IMR-90 (cell line): ENCODE measurements around the gene ROBO2. TPM values are rescaled to one million over a fixed set of nuclear protein-coding genes. Genes with fewer than 3 reads are reported as not detected.

Experiments
- ATAC-seq: fragments of 200-7000 bp; cut with Tn5 transposase; 2 replicates; pipeline ENCODE4 v1.9.1; 2020; ENCODE audit warnings: low read depth, mild to moderate bottlenecking, moderate library complexity
- BruUV-seq: library from RNA; stranded (reverse); fragments of 400-500 nt; replicated peaks from 2 replicates; lab custom pipeline; 2021; lab: Mats Ljungman, UMichigan
- CTCF ChIA-PET: fragments of 300-600 bp; formaldehyde crosslinking; extraction: SDS; loops from one replicate; lab custom pipeline; 2021; ENCODE audit warnings: antibody characterized with exemption; lab: Yijun Ruan, JAX
- POLR2A ChIA-PET: fragments of 300-600 bp; sonication (Branson Sonifier 250); formaldehyde crosslinking; loops from one replicate; lab custom pipeline; 2022; ENCODE audit warnings: antibody characterized with exemption; ENCODE audit not compliant: unreplicated experiment; lab: Charles Lee
- DNase-seq: peaks from one replicate; pipeline ENCODE4 v3.0.0; 2013
- H2AFZ ChIP-seq: replicated peaks from 2 replicates; pipeline ENCODE3; 2013; ENCODE audit warnings: low read length, mild to moderate bottlenecking; ENCODE audit not compliant: poor library complexity
- H2AK5ac ChIP-seq: 2 replicates; pipeline ENCODE4 v1.6.1; 2013; ENCODE audit warnings: low read depth, low read length, inconsistent platforms
- H2AK9ac ChIP-seq: replicated peaks from 2 replicates; pipeline ENCODE3; 2013; ENCODE audit warnings: mild to moderate bottlenecking, low read depth, low read length, moderate library complexity; ENCODE audit not compliant: poor library complexity
- H2BK120ac ChIP-seq: 2 replicates; pipeline ENCODE4 v1.6.1; 2013; ENCODE audit warnings: low read depth, low read length, inconsistent platforms
- H2BK15ac ChIP-seq: 3 replicates; pipeline ENCODE4 v1.6.1; 2013; ENCODE audit warnings: low read depth, low read length, inconsistent platforms
- H2BK20ac ChIP-seq: 2 replicates; pipeline ENCODE4 v1.6.1; 2013; ENCODE audit warnings: low read depth, mild to moderate bottlenecking, inconsistent platforms, low read length, moderate library complexity
- H2BK5ac ChIP-seq: 2 replicates; pipeline ENCODE4 v1.6.1; 2013; ENCODE audit warnings: mild to moderate bottlenecking, low read depth, low read length, inconsistent platforms; ENCODE audit not compliant: poor library complexity, severe bottlenecking
- H3K14ac ChIP-seq: replicated peaks from 2 replicates; pipeline ENCODE4 v1.6.1; 2013; ENCODE audit warnings: low read depth, low read length, inconsistent platforms
- H3K18ac ChIP-seq: 2 replicates; pipeline ENCODE4 v1.6.1; 2013; ENCODE audit warnings: low read depth, low read length, control low read depth
- H3K23ac ChIP-seq: 2 replicates; pipeline ENCODE4 v1.6.1; 2013; ENCODE audit warnings: low read depth, low read length, inconsistent platforms
- H3K27ac ChIP-seq: 2 replicates; pipeline ENCODE4 v1.5.1; 2013; ENCODE audit warnings: mild to moderate bottlenecking, control low read depth, low read length; ENCODE audit not compliant: insufficient read depth
- H3K27me3 ChIP-seq: 2 replicates; pipeline ENCODE4 v1.6.1; 2013; ENCODE audit warnings: low read length; ENCODE audit not compliant: control insufficient read depth, insufficient read depth
- H3K36me3 ChIP-seq: 2 replicates; pipeline ENCODE4 v1.6.1; 2013; ENCODE audit warnings: low read length, mixed read lengths; ENCODE audit not compliant: control insufficient read depth, insufficient read depth
- H3K4ac ChIP-seq: 2 replicates; pipeline ENCODE4 v1.6.1; 2013; ENCODE audit warnings: low read depth, low read length, inconsistent platforms
- H3K4me1 ChIP-seq: 2 replicates; pipeline ENCODE4 v1.6.1; 2013; ENCODE audit warnings: low read length, mixed read lengths; ENCODE audit not compliant: control insufficient read depth, insufficient read depth
- H3K4me2 ChIP-seq: 2 replicates; pipeline ENCODE4 v1.6.1; 2013; ENCODE audit warnings: low read depth, mild to moderate bottlenecking, control low read depth, low read length, moderate library complexity
- H3K4me3 ChIP-seq: 2 replicates; pipeline ENCODE4 v1.5.1; 2013; ENCODE audit warnings: low read depth, mild to moderate bottlenecking, control low read depth, low read length, moderate library complexity; ENCODE audit not compliant: insufficient read depth
- H3K56ac ChIP-seq: 2 replicates; pipeline ENCODE4 v1.6.1; 2013; ENCODE audit warnings: low read length, inconsistent platforms; ENCODE audit not compliant: insufficient read depth; ENCODE audit errors: extremely low read depth
- H3K79me1 ChIP-seq, 2 experiments: 2 replicates each; pipeline ENCODE4 v1.6.1; 2013; ENCODE audit warnings: low read length in 2 of 2, inconsistent platforms in 1 of 2, low read depth in 1 of 2
- H3K9ac ChIP-seq: 2 replicates; pipeline ENCODE4 v1.6.1; 2013; ENCODE audit warnings: low read depth, low read length, control low read depth
- H3K9me1 ChIP-seq: 2 replicates; pipeline ENCODE4 v1.6.1; 2013; ENCODE audit warnings: low read length, inconsistent platforms; ENCODE audit not compliant: insufficient read depth
- H3K9me3 ChIP-seq: 2 replicates; pipeline ENCODE4 v1.6.1; 2013; ENCODE audit warnings: low read length; ENCODE audit not compliant: control insufficient read depth, insufficient read depth
- H4K20me1 ChIP-seq: 2 replicates; pipeline ENCODE4 v1.6.1; 2013; ENCODE audit warnings: low read length, inconsistent platforms; ENCODE audit not compliant: insufficient read depth
- H4K5ac ChIP-seq: 2 replicates; pipeline ENCODE4 v1.6.1; 2013; ENCODE audit warnings: mild to moderate bottlenecking, low read depth, low read length, control low read depth
- H4K8ac ChIP-seq, 2 experiments: 2 replicates each; pipeline ENCODE4 v1.6.1; 2013; ENCODE audit warnings: low read depth in 2 of 2, low read length in 2 of 2, control low read depth in 1 of 2, inconsistent platforms in 1 of 2
- H4K91ac ChIP-seq: 2 replicates; pipeline ENCODE4 v1.6.1; 2013; ENCODE audit warnings: low read depth, low read length, inconsistent platforms; ENCODE audit not compliant: insufficient read depth
- BHLHE40 ChIP-seq: fragments of 150-350 bp; IDR thresholded peaks from 2 replicates; pipeline ENCODE4 v1.6.1; 2016; ENCODE audit warnings: mild to moderate bottlenecking, low read depth, low read length
- CEBPB ChIP-seq: IDR thresholded peaks from 2 replicates; pipeline ENCODE4 v1.6.1; 2012; ENCODE audit warnings: low read depth, low read length, improper control_type of control experiment
- CHD1 ChIP-seq: IDR thresholded peaks from 2 replicates; pipeline ENCODE4 v1.6.1; 2012; ENCODE audit warnings: low read depth, low read length, improper control_type of control experiment
- CTCF ChIP-seq: conservative IDR thresholded peaks from 2 replicates; pipeline ENCODE4 v1.5.1; 2012; ENCODE audit warnings: mild to moderate bottlenecking, low read depth, low read length, improper control_type of control experiment
- ELK1 ChIP-seq: fragments of 150-350 bp; IDR thresholded peaks from 2 replicates; pipeline ENCODE4 v1.6.1; 2016; ENCODE audit warnings: low read depth, mild to moderate bottlenecking, low read length, moderate library complexity, borderline replicate concordance
- FOS ChIP-seq: fragments of 150-350 bp; IDR thresholded peaks from 2 replicates; pipeline ENCODE4 v1.6.1; 2016; ENCODE audit warnings: low read depth, low read length
- MAFK ChIP-seq: IDR thresholded peaks from 2 replicates; pipeline ENCODE4 v1.6.1; 2012; ENCODE audit warnings: low read depth, low read length, improper control_type of control experiment
- MAZ ChIP-seq: IDR thresholded peaks from 2 replicates; pipeline ENCODE4 v1.6.1; 2012; ENCODE audit warnings: low read depth, mild to moderate bottlenecking, low read length, improper control_type of control experiment, moderate library complexity, borderline replicate concordance
- MXI1 ChIP-seq: IDR thresholded peaks from 2 replicates; pipeline ENCODE4 v1.6.1; 2012; ENCODE audit warnings: low read depth, mild to moderate bottlenecking, low read length, moderate library complexity, borderline replicate concordance
- NFE2L2 ChIP-seq: fragments of 150-350 bp; IDR thresholded peaks from 2 replicates; pipeline ENCODE4 v1.6.1; 2016; ENCODE audit warnings: low read depth, mild to moderate bottlenecking, low read length
- POLR2A ChIP-seq: IDR thresholded peaks from 2 replicates; pipeline ENCODE4 v1.6.1; 2012; ENCODE audit warnings: mild to moderate bottlenecking, low read depth, low read length
- RAD21 ChIP-seq: IDR thresholded peaks from 2 replicates; pipeline ENCODE4 v1.6.1; 2012; ENCODE audit warnings: low read length, improper control_type of control experiment
- RCOR1 ChIP-seq: IDR thresholded peaks from 2 replicates; pipeline ENCODE4 v1.6.1; 2012; ENCODE audit warnings: mild to moderate bottlenecking, low read length, improper control_type of control experiment; ENCODE audit not compliant: insufficient replicate concordance
- RFX5 ChIP-seq: IDR thresholded peaks from 2 replicates; pipeline ENCODE4 v1.8.0; 2012; ENCODE audit warnings: low read depth, mild to moderate bottlenecking, low read length, moderate library complexity
- SMC3 ChIP-seq: fragments of 150-350 bp; IDR thresholded peaks from 2 replicates; pipeline ENCODE4 v1.6.1; 2016; ENCODE audit warnings: low read depth, mild to moderate bottlenecking, antibody characterized with exemption, low read length, moderate library complexity
- USF2 ChIP-seq: fragments of 150-350 bp; IDR thresholded peaks from 2 replicates; pipeline ENCODE4 v1.6.1; 2017; ENCODE audit warnings: mild to moderate bottlenecking, antibody characterized with exemption, low read length, low read depth
- WGBS, 2 experiments: methylation state at CpG; one replicate each; pipeline versions ENCODE4 v1.1.5 to v1.1.7; 2013; ENCODE audit warnings: missing lambda C conversion rate in 2 of 2; ENCODE audit not compliant: insufficient read length in 1 of 2; ENCODE audit errors: extremely low coverage in 2 of 2; 5-methylcytosine and 5-hydroxymethylcytosine counted together
- dilution Hi-C: fragments of 300-500 bp; cut with HindIII; formaldehyde crosslinking; loops from one replicate; pipeline ENCODE4 v1.14.3; 2018; ENCODE audit warnings: low sequenced_read_pairs; ENCODE audit not compliant: unreplicated experiment
- in situ Hi-C: fragments of 300-500 bp; cut with MboI; formaldehyde crosslinking; loops from 3 replicates; pipeline ENCODE4 v1.14.3; 2019; ENCODE audit warnings: low sequenced_read_pairs, inconsistent platforms, mixed read lengths
- intact Hi-C: fragments of 100-400 bp; cut with micrococcal nuclease; formaldehyde crosslinking; loops from 2 replicates; pipeline ENCODE4 v1.10.0; 2022
- polyA plus RNA-seq, 3 experiments: library from polyadenylated mRNA; depleted of rRNA; stranded (reverse); fragments of >200 nt; gene quantifications; 2 replicates each; pipeline ENCODE4 v1.2.3, GENCODE V29; 2012; ENCODE audit warnings: low replicate concordance in 1 of 3
- total RNA-seq: library from RNA; depleted of rRNA; stranded (reverse); fragments of >200 nt; gene quantifications from 2 replicates; pipeline ENCODE4 v1.2.3, GENCODE V29; 2012

The ROBO2 gene
- total and polyA plus RNA-seq, 2 of the 4 experiments (the other 2 are of a cell fraction), result 9.3 to 14.5 TPM

- no peak overlapping the region for H3K18ac ChIP-seq
- H3K4me2 ChIP-seq, result no peak overlapping the region
- in situ Hi-C loops (no loop called here), intact Hi-C loops (no loop called here), dilution Hi-C loops (no loop called here)
- H3K36me3 ChIP-seq, result no peaks in the 10 kb centered on the region
- H3K4me1 ChIP-seq, result no peaks in the 10 kb centered on the region
- no peak for DNase-seq
- no peak overlapping the region for H3K56ac ChIP-seq
- no peak overlapping the region for H2AK9ac ChIP-seq
- no peak overlapping the region for H4K91ac ChIP-seq
- no peak overlapping the region for H2AFZ ChIP-seq
- no peak overlapping the region for H3K4me3 ChIP-seq
- no peaks in the 10 kb centered on the region for H3K79me1 ChIP-seq
- H2BK120ac ChIP-seq, result no peak overlapping the region
- H3K27ac ChIP-seq, result no peak overlapping the region
- H3K4ac ChIP-seq, result no peak overlapping the region
- H4K8ac ChIP-seq, result no peak overlapping the region
- ATAC-seq, result no peak
- TF ChIP-seq SMC3 (no peak), RCOR1 (no peak), POLR2A (no peak), MAZ (no peak), CEBPB (no peak), BHLHE40 (no peak), RAD21 (no peak), CTCF (no peak), ELK1 (no peak), FOS (no peak), MAFK (no peak), CHD1 (no peak), NFE2L2 (no peak), RFX5 (no peak), USF2 (no peak), MXI1 (no peak)
- H2BK5ac ChIP-seq, result no peak overlapping the region
- H3K9me1 ChIP-seq, result no peaks in the 10 kb centered on the region
- H4K20me1 ChIP-seq, result no peaks in the 10 kb centered on the region
- H4K5ac ChIP-seq, result no peak overlapping the region
- H3K9ac ChIP-seq, result no peak overlapping the region
- ChIA-PET POLR2A (interaction anchor here (0.6 kb wide), 1 partner anchor 607 kb away, joined by 10 read pairs; no protein-coding TSS in a partner anchor), CTCF (interaction anchor here (0.6 kb wide), 1 partner anchor 705 kb away, joined by 3 read pairs; no protein-coding TSS in a partner anchor)
- H3K27me3 ChIP-seq, result no peaks in the 10 kb centered on the region
- H3K9me3 ChIP-seq, result no peaks in the 10 kb centered on the region; the same call in 1 of the 2 replicates
- BruUV-seq, result no TSS peak
- no peak overlapping the region for H3K14ac ChIP-seq
- H3K23ac ChIP-seq, result no peak overlapping the region
- no CpG with 5 or more reads among the region's 3 CpGs for WGBS, 2 experiments
- H2BK15ac ChIP-seq, result no peak overlapping the region
- H2AK5ac ChIP-seq, result no peak overlapping the region
- no peak overlapping the region for H2BK20ac ChIP-seq
Measured at GRCh38 chr3:77546246-77546645, 506.3 kb downstream of the ROBO2 start.
